KMS-11 (cell line): ENCODE results near the gene HNF4A.
A peak's percentile ranks its signal among the peaks of the same experiment; 100 is the strongest.

Experiments used
- H2AFZ ChIP-seq: fragments of 200-600 bp; sonication (generic); 2 replicates; pipeline ENCODE4 v1.6.1; 2016; ENCODE audit warnings: antibody characterized with exemption, mixed run types, low read depth
- H3K27ac ChIP-seq: fragments of 200-600 bp; sonication (generic); 2 replicates; pipeline ENCODE4 v1.6.1; 2016; ENCODE audit warnings: mild to moderate bottlenecking, mixed run types
- H3K27me3 ChIP-seq: fragments of 200-600 bp; sonication (generic); 2 replicates; pipeline ENCODE4 v1.6.1; 2017; ENCODE audit warnings: mild to moderate bottlenecking, low read depth, mixed run types, moderate library complexity; ENCODE audit not compliant: insufficient read depth
- H3K36me3 ChIP-seq: fragments of 200-600 bp; sonication (generic); 2 replicates; pipeline ENCODE4 v1.6.1; 2017; ENCODE audit warnings: mild to moderate bottlenecking, mixed run types; ENCODE audit not compliant: insufficient read depth
- H3K4me1 ChIP-seq: fragments of 200-600 bp; sonication (generic); 2 replicates; pipeline ENCODE4 v1.6.1; 2016; ENCODE audit warnings: mild to moderate bottlenecking, low read depth, mixed run types; ENCODE audit not compliant: poor library complexity, severe bottlenecking
- H3K4me2 ChIP-seq: fragments of 200-600 bp; sonication (generic); 2 replicates; pipeline ENCODE4 v1.7.0; 2016; ENCODE audit warnings: mild to moderate bottlenecking, mixed run types
- H3K4me3 ChIP-seq: fragments of 200-600 bp; sonication (generic); IDR thresholded peaks from 2 replicates; pipeline ENCODE4 v1.6.1; 2017; ENCODE audit warnings: low read depth, low read length, mixed read lengths; ENCODE audit not compliant: insufficient read depth
- H3K79me2 ChIP-seq: fragments of 200-600 bp; sonication (generic); 2 replicates; pipeline ENCODE4 v1.6.1; 2016; ENCODE audit warnings: low read depth, mixed run types; ENCODE audit not compliant: insufficient read depth
- H3K9ac ChIP-seq: fragments of 200-600 bp; sonication (generic); 2 replicates; pipeline ENCODE4 v1.6.1; 2016; ENCODE audit warnings: mild to moderate bottlenecking, mixed run types
- H4K20me1 ChIP-seq: fragments of 200-600 bp; sonication (generic); 2 replicates; pipeline ENCODE4 v1.6.1; 2016; ENCODE audit warnings: mild to moderate bottlenecking, mixed run types; ENCODE audit not compliant: insufficient read depth
- CTCF ChIP-seq: fragments of 200-600 bp; sonication (generic); conservative IDR thresholded peaks from 2 replicates; pipeline ENCODE4 v1.6.1; 2017; ENCODE audit warnings: low read depth, mild to moderate bottlenecking, antibody characterized with exemption, low read length, moderate library complexity, mixed read lengths

HNF4A gene

GRCh38 chr20:44370639-44371218, 15.2 kb downstream of the HNF4A start:
- Histone ChIP-seq H3K4me1 (no peaks in the 10 kb centered on the region), H3K36me3 (no peaks in the 10 kb centered on the region), H2AFZ (no peak overlapping the region), H3K4me3 (no peak overlapping the region), H4K20me1 (no peaks in the 10 kb centered on the region), H3K9ac (no peak overlapping the region), H3K79me2 (no peaks in the 10 kb centered on the region), H3K27me3 (no peaks in the 10 kb centered on the region), H3K4me2 (no peak overlapping the region), H3K27ac (no peak overlapping the region)
- TF ChIP-seq CTCF: no peak

GRCh38 chr20:44382641-44383040, 27.1 kb downstream of the HNF4A start:
- Histone ChIP-seq H3K4me2 (no peak overlapping the region), H3K27ac (no peak overlapping the region), H4K20me1 (no peaks in the 10 kb centered on the region), H3K4me3 (no peak overlapping the region), H3K79me2 (no peaks in the 10 kb centered on the region), H3K27me3 (no peaks in the 10 kb centered on the region), H3K36me3 (no peaks in the 10 kb centered on the region), H2AFZ (no peak overlapping the region), H3K9ac (no peak overlapping the region), H3K4me1 (no peaks in the 10 kb centered on the region)
- TF ChIP-seq CTCF: no peak

GRCh38 chr20:44384423-44385027, 29.0 kb downstream of the HNF4A start:
- H2AFZ ChIP-seq: no peak overlapping the region
- H3K9ac ChIP-seq: no peak overlapping the region
- no peak overlapping the region for H3K4me3 ChIP-seq
- no peaks in the 10 kb centered on the region for H3K79me2 ChIP-seq
- H4K20me1 ChIP-seq: no peaks in the 10 kb centered on the region
- no peaks in the 10 kb centered on the region; the same call in 1 of the 2 replicates for H3K27me3 ChIP-seq
- H3K4me1 ChIP-seq: peaks cover 7% of the 10 kb centered on the region
- no peak overlapping the region for H3K4me2 ChIP-seq
- H3K36me3 ChIP-seq: no peaks in the 10 kb centered on the region
- H3K27ac ChIP-seq: no peak overlapping the region
- TF ChIP-seq CTCF: peak; percentile 98

GRCh38 chr20:44388466-44389023, 33.0 kb downstream of the HNF4A start:
- Histone ChIP-seq H3K36me3 (no peaks in the 10 kb centered on the region), H3K9ac (no peak overlapping the region), H3K27me3 (no peaks in the 10 kb centered on the region; the same call in 1 of the 2 replicates), H3K27ac (no peak overlapping the region), H4K20me1 (no peaks in the 10 kb centered on the region), H2AFZ (peak overlapping the region; percentile 56; the same call in 1 of the 2 replicates), H3K79me2 (no peaks in the 10 kb centered on the region), H3K4me1 (peaks cover 7% of the 10 kb centered on the region), H3K4me3 (no peak overlapping the region), H3K4me2 (peak overlapping the region; percentile 47; the same call in 1 of the 2 replicates)
- TF ChIP-seq CTCF: peak; percentile 84
